EH (cell line): ENCODE data around the gene NEFH.

Source experiments
- DNase-seq: peaks from one replicate; pipeline ENCODE4 v3.0.0-alpha.2; 2015; ENCODE audit warnings: low read depth

NEFH gene

DNA sequence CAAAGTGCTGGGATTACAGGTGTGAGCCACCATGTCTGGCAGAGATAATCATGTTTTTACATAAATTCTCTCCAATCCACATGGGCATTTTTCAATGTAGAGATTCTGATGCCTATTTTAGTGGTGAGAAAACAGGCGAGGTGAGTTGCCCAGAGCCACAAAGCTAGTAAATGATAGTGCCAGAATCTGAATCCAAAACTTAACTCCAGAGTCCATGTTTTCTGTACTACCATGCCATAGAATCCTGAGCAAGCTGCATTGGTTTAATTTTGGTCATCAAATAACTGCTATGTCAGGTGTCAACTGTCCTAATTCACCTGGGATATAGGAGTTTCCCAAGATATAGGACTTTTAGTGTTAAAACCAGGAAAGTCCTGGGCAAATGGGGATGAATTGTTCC is 13.6 kb downstream of the NEFH start:
- DNase-seq: no peak

- DNase-seq: no peak
These were observed 19.8 kb downstream of the NEFH start for GRCh38 chr22:29499852-29500251.

DNA sequence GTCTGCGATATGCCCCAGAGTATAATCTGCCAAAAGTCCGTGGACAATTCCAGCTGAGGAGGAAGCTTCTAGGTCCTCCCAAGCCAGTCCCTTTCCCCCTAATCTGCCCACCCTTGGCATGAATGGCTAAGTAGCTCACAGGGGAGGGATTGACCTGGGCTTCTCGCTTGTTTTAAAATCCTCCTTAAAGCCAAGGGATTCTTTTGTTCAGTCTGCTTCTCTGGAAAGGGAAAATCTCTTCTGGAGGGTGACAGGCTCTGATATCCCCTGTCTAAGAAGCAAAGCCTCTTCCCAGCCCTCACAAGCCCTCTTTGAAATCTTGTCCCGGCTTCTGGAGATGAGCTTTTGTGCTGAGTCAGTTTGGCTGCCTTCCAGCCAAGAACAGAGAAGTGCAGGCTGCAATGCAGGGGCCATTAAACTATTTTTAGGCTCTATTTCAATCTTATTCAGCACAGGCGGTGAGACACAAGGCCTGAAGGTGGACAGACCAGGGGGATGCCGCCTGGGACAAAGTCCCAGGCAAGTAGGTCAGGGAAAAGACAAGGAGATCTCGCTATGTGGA is 23.9 kb downstream of the NEFH start:
- DNase-seq: peak; percentile 89

DNA sequence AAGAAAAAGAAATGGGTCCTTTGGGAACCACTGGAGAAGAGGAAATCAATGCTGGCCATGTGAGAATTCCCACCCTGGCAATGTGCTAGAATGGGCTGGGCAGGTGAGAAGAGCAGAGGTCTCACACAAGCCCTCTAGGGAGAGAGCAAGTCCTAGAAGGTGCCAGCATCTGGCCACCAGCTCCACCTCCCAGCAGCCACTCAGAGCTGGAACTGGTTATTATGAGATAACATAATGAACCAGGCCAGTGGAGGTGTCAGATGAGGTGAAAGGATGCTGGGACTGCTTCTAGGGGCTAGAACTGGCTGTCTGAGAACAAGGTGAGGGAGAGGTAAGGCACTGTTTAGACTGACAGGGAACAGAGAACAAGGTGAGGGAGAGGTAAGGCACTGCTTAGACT is 29.3 kb downstream of the NEFH start:
- no peak for DNase-seq

- DNase-seq: no peak
These were observed 29.8 kb downstream of the NEFH start for GRCh38 chr22:29509815-29510214.

DNA sequence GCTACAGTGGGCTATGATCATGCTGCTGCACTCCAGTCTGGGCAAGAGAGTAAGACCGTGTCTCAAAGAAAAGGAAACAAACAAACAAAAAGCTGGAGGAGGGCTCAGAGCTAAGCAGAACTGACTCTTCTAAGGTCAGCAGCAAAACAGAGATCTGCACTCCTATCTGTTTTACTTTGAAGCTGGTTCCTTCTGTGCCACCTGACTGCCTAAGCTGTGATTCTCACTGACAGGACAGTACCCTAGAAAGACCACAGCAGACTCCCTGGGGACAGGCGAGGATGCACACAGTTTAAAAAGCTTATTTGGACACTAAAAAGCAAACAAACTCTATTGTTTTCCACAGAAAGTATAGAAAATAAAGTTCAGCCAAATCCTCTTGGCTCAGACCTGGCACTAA is 30.5 kb downstream of the NEFH start:
- DNase-seq: no peak

DNA sequence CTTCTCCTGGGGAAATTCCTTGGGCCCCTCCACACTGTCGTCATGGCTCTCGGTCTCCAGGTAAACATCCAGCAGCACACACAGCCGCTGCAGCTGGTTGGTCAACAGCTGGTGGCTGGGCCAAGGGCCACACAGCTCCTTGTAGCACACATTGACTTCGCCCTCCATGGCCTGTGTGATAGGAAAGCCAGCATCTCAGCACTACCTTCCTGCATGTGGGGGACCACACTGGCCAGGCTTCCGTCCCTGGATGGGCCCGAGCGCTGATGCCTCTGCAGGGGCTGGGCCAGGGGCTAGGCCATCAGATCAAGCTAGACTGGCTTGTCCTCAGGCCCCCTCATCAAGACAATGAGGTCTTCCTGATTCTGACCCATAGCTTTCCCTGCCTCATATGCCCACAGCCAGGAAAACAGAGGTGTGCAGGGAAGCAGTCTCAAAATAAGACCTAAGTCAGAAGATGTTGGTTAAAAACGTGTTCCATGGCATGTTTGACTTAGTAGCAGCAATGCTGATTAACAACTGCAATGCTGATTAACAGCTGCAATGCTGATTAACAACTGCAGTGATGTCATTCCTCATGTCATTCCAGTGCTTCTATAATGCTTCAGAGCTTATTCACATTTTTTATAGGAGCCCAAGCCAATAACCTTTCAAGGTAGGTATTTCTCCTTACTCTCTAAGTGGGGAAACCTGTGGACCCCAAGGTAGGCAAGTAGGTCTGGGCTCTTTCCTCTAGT is 31.3 kb downstream of the NEFH start:
- DNase-seq: no peak

- DNase-seq: no peak
These were observed 32.0 kb downstream of the NEFH start for GRCh38 chr22:29512031-29512430.

DNA sequence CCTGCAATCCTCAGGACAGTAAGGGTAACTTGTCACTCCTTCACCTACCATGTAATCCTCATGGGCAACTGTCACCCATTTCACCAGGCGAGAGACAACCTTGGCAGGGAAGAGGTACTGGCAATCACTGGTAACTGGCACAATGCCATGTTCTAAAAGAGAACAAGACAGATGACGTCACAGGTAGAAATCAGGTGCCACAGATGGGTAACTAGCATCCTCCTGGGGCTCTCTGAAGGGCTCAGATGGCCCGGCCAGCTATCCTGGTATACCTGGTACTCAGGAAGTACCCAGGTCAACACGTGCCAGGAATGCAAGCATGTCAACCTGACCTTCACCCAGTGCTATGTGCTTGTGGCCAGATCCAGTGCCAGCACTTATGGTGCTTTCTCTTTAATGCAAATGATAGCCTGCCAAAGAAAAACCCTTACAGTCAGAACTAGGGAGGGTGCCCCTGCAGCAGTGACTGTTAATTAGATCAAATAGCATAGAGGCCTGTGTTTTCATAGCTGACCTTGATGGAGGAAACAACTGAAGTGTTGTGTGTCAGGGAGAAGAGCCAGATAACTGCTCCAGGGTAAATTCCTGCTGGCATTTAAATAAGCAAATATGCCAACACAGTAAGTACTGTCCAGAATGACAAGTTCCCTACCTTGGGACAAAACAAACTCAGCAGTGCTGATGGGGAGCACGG is 37.3 kb downstream of the NEFH start:
- peak; percentile 2 for DNase-seq

- no peak for DNase-seq
These were observed 38.4 kb downstream of the NEFH start for GRCh38 chr22:29518427-29518826.

DNA sequence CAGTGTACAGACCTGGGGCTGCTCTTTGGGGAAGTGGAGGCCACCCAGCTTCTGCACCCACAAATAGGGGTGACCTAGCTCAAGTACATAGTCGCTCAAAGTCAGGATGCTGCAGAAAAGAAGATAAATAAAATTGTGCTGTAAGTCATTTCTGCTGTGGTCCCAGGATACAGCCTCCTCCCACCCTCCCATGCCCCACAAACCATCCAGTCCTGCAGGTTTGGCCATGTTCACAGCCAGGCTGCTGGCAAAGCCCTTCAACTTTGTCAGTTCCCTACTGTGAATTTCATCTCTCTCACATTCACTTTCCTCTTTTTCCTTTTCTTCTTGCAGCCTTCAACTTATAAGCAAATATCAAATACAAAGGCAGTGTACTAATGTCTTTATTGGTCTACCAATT is 40.0 kb downstream of the NEFH start:
- no peak for DNase-seq

- peak; percentile 76 for DNase-seq
These were observed 40.8 kb downstream of the NEFH start for GRCh38 chr22:29520851-29521250.

- no peak for DNase-seq
These were observed 41.5 kb downstream of the NEFH start for GRCh38 chr22:29521526-29521925.

DNA sequence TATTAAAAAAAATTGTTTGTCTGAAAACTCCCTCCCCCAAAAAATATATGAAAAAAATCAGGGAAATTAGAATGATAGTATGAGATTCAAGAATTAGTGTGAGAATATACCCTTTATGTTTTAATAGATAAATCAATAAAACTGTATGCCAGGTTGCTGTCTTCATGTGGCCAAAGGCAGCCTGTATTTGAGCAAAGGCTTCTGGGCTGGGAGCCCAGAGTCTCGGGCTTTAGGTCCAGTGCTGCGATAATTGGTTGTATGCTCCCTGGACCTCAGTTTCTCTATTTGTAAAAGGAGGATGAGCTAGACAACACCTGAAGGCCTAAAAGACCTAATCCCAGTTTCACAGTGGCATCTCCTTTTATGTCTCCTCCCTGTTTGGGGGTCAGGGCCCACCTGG is 43.7 kb downstream of the NEFH start:
- DNase-seq: no peak

DNA sequence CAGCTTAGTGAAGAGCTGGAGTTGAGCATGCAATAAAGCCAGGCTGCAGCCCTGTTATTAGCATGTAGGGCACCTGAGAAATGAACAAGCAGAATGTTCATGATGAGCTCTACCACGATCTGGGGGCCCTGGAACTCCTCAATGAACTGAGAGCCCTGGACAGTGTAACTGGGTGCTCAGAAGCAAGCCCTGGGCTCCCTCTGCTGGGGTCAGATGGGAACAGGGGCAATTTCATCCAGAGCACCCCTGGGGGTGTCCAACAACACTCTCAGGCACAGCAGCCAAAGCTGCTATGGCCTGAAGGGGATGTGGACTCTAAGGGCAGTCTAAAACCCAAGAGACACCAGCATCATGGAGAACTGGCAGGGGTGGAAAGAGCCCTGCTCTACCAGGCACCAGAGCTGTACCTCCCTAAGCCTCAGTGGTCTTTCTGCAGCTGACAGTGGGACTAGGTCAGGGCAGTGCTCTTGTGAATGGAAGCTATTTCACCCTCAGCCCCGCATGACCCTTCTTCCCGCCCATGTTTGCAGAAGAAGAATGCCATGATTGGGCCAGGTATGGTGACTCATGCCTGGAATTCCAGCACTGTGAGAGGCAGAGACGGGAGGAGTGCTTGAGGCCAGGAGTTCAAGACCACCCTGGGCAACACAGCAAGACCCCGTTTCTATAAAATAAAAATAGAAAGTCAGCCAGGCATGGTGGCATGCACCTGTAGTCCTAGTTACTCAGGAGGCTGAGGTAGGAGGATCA is 44.6 kb downstream of the NEFH start:
- DNase-seq: peak; percentile 40

GRCh38 chr22:29528144-29528543 is 48.1 kb downstream of the NEFH start:
- DNase-seq: no peak

DNA sequence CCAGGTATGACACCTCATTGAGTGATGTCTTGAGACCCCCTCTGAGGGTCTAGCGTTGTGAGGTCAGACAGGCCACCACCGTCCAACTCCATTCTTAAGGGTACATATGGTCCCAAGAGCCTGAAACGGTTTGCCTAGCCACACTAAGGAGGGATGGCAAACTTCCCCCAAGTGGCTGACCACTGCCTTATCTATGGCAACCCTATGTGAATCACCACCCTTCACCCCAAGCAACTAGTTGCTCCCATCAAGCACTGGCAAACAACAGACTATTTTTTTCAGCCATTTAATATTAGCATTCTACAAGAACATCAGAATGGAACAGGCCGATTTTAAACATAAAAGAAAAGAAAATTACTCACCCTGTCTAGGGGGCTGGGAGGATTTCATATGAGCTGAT is 50.7 kb downstream of the NEFH start:
- no peak for DNase-seq

- DNase-seq: no peak
These were observed 51.4 kb downstream of the NEFH start for GRCh38 chr22:29531419-29531818.

- no peak for DNase-seq
These were observed 56.4 kb downstream of the NEFH start for GRCh38 chr22:29536411-29536810.

DNA sequence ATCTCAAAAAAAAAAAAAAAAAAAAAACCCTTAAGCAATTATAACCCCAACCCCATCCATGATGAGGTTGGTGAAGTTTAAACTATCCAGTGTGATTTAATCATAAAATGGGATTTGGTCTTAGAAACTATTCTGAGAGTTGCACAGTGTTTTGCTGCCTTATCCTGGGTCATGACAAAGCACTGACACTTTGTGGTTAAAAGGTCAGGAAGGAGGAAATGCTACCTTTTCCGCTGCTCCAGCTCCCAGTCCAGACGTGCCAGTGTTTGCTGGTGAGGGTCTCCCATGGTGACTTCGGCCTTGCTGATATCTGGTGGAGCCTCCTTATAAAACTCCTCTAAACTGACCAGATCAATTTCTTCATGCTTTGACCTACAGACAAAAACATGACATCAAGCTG is 59.1 kb downstream of the NEFH start:
- no peak for DNase-seq
